ENCODE results near the gene RRP12. TPM values are rescaled to one million over a fixed set of nuclear protein-coding genes. Genes with fewer than 3 reads are reported as not detected.

RRP12 gene
- polyA plus RNA-seq, 1 donor from 2014 or later, result 9.7 TPM

DNA sequence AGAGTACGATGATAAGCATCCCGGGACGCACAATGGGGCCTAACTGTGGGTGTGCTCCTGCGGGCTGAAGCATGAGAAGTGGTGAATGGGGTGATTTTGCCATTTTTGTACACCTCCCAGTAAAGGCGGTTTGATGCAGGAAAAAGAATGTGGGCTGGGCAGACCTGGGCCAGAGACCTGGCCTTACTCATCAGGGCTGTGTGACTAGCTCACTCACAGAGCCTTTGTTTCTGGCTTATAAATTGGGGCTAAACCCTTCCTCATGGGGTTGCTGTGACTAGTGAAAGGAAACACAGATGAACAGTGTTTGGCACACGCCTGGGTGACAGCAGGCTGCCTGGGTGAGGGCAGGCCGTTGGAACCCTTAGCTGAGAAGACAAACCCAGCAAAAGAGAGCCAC, 18.0 kb downstream of the RRP12 start:
- TF ChIP-seq RAD21 (conservative IDR thresholded peaks at IDR 0.05) (no peak), POLR2AphosphoS5 (IDR thresholded peaks at IDR 0.05) (no peak), MXI1 (conservative IDR thresholded peaks at IDR 0.05; ENCODE audit: poor library complexity, severe bottlenecking) (no peak), TAF1 (IDR thresholded peaks at IDR 0.05; ENCODE audit: low read depth) (no peak), EZH2 (IDR thresholded peaks at IDR 0.05; ENCODE audit: borderline replicate concordance, insufficient read depth, low read length, poor library complexity, severe bottlenecking) (no peak), REST (IDR thresholded peaks at IDR 0.05; ENCODE audit: borderline replicate concordance) (no peak), EP300 (conservative IDR thresholded peaks at IDR 0.05; ENCODE audit: poor library complexity, severe bottlenecking) (no peak), SMC3 (conservative IDR thresholded peaks at IDR 0.05; ENCODE audit: poor library complexity) (no peak)
- TF ChIP-seq, protein P1, sequence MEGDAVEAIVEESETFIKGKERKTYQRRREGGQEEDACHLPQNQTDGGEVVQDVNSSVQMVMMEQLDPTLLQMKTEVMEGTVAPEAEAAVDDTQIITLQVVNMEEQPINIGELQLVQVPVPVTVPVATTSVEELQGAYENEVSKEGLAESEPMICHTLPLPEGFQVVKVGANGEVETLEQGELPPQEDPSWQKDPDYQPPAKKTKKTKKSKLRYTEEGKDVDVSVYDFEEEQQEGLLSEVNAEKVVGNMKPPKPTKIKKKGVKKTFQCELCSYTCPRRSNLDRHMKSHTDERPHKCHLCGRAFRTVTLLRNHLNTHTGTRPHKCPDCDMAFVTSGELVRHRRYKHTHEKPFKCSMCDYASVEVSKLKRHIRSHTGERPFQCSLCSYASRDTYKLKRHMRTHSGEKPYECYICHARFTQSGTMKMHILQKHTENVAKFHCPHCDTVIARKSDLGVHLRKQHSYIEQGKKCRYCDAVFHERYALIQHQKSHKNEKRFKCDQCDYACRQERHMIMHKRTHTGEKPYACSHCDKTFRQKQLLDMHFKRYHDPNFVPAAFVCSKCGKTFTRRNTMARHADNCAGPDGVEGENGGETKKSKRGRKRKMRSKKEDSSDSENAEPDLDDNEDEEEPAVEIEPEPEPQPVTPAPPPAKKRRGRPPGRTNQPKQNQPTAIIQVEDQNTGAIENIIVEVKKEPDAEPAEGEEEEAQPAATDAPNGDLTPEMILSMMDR (IDR thresholded peaks at IDR 0.05; ENCODE audit: poor library complexity, severe bottlenecking), result no peak
- H2AFZ ChIP-seq (ENCODE audit: low read depth, low read length), result no peak overlapping the region
- no peaks in the 10 kb centered on the region for H3K36me3 ChIP-seq (ENCODE audit: insufficient read depth, low read length)
- no peak overlapping the region for H3K4me3 ChIP-seq (ENCODE audit: low read length)
- H4K20me1 ChIP-seq (ENCODE audit: insufficient read depth), result no peaks in the 10 kb centered on the region
- no peak overlapping the region for H3K4me2 ChIP-seq (ENCODE audit: low read length)
- no peaks in the 10 kb centered on the region for H3F3A ChIP-seq (ENCODE audit: insufficient read depth, low read length, poor library complexity, severe bottlenecking)
- H3K9me2 ChIP-seq (ENCODE audit: insufficient read depth, low read length), result no peaks in the 10 kb centered on the region
- H3K79me2 ChIP-seq (replicated peaks; ENCODE audit: insufficient read depth, low read length), result no peaks in the 10 kb centered on the region
- no peaks in the 10 kb centered on the region for H3K9me3 ChIP-seq (ENCODE audit: low read length)
- H3K27ac ChIP-seq (ENCODE audit: low read length), result no peak overlapping the region
- H3K9ac ChIP-seq (ENCODE audit: low read length), result no peak overlapping the region
- H3K27me3 ChIP-seq (ENCODE audit: insufficient read depth, low read depth, low read length), result no peaks in the 10 kb centered on the region

DNA sequence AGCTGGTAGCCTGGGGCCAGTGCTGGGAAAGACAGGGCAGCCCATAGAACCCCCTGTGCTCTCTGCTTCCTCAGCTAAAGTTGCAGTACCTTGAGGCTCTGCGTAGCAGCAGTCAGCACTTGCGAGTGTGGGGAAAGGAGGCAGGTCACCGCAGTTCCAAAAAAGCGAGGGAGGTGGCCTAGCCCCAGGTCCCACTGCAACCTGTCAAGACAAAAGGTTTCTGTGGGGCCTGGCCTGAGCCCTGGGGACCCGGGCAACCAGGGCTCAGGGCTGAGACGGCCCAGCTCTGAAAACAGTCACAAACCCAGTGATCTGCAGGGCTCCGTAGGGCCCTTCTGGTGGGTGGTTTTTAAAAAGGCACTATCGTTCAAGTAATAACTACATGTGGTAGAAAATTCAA, 19.5 kb downstream of the RRP12 start:
- Histone ChIP-seq H3K9me2 (ENCODE audit: insufficient read depth, low read length) (no peaks in the 10 kb centered on the region), H3K9me3 (ENCODE audit: low read length) (no peaks in the 10 kb centered on the region), H3K4me3 (ENCODE audit: low read length) (no peak overlapping the region), H3K9ac (ENCODE audit: low read length) (no peak overlapping the region), H3K4me2 (ENCODE audit: low read length) (no peak overlapping the region), H2AFZ (ENCODE audit: low read depth, low read length) (no peak overlapping the region), H3K79me2 (replicated peaks; ENCODE audit: insufficient read depth, low read length) (no peaks in the 10 kb centered on the region), H3K27ac (ENCODE audit: low read length) (no peak overlapping the region), H3K27me3 (ENCODE audit: insufficient read depth, low read depth, low read length) (no peaks in the 10 kb centered on the region), H3K36me3 (ENCODE audit: insufficient read depth, low read length) (no peaks in the 10 kb centered on the region), H3F3A (ENCODE audit: insufficient read depth, low read length, poor library complexity, severe bottlenecking) (no peaks in the 10 kb centered on the region), H4K20me1 (ENCODE audit: insufficient read depth) (no peaks in the 10 kb centered on the region)
- TF ChIP-seq, protein P1 (IDR thresholded peaks at IDR 0.05; ENCODE audit: poor library complexity, severe bottlenecking), result no peak
- no peak for TF ChIP-seq EP300 (conservative IDR thresholded peaks at IDR 0.05; ENCODE audit: poor library complexity, severe bottlenecking)
- no peak for TF ChIP-seq SMC3 (conservative IDR thresholded peaks at IDR 0.05; ENCODE audit: poor library complexity)
- TF ChIP-seq EZH2 (IDR thresholded peaks at IDR 0.05; ENCODE audit: borderline replicate concordance, insufficient read depth, low read length, poor library complexity, severe bottlenecking), result no peak
- no peak for TF ChIP-seq POLR2AphosphoS5 (IDR thresholded peaks at IDR 0.05)
- no peak for TF ChIP-seq MXI1 (conservative IDR thresholded peaks at IDR 0.05; ENCODE audit: poor library complexity, severe bottlenecking)
- no peak for TF ChIP-seq TAF1 (IDR thresholded peaks at IDR 0.05; ENCODE audit: low read depth)
- no peak for TF ChIP-seq REST (IDR thresholded peaks at IDR 0.05; ENCODE audit: borderline replicate concordance)
- TF ChIP-seq RAD21 (conservative IDR thresholded peaks at IDR 0.05), result no peak

Measured in neural cell (in vitro differentiated cells).